Activated naive CD4-positive, alpha-beta T cell treated with anti-CD3 and anti-CD28 coated beads, Interleukin-2, amount 10 ng/mL, durations not matched to agents 7 days and 5 days (primary cell): ENCODE data around the gene DNAJB8.
A peak's percentile ranks its signal among the peaks of the same experiment; 100 is the strongest.

Experiments used
- CTCF ChIA-PET: fragments of 350-600 bp; sonication (Branson Sonifier 250); formaldehyde crosslinking; loops from one replicate; lab custom pipeline; 2021; ENCODE audit warnings: antibody characterized with exemption; lab: Charles Lee
- DNase-seq: peaks from one replicate; pipeline ENCODE4 v3.0.0-alpha.2; 2020
- H3K27ac Mint-ChIP-seq: one replicate; pipeline ENCODE4 v1.8.0; 2021; ENCODE audit warnings: mild to moderate bottlenecking, moderate library complexity, mixed read lengths
- H3K27me3 Mint-ChIP-seq: one replicate; pipeline ENCODE4 v1.8.0; 2021; ENCODE audit warnings: mild to moderate bottlenecking, mixed read lengths
- H3K36me3 Mint-ChIP-seq: one replicate; pipeline ENCODE4 v1.8.0; 2021; ENCODE audit warnings: mixed read lengths
- H3K4me1 Mint-ChIP-seq: one replicate; pipeline ENCODE4 v1.8.0; 2021; ENCODE audit warnings: mixed read lengths
- H3K4me3 Mint-ChIP-seq: one replicate; pipeline ENCODE4 v1.8.0; 2021; ENCODE audit warnings: mild to moderate bottlenecking, moderate library complexity, mixed read lengths
- H3K9me3 Mint-ChIP-seq: one replicate; pipeline ENCODE4 v1.8.0; 2021; ENCODE audit warnings: mixed read lengths

The DNAJB8 gene

GRCh38 chr3:128490915-128491690 lies 24.4 kb upstream of the DNAJB8 start:
- Mint-ChIP-seq H3K27me3 (peaks cover 100% of the 10 kb centered on the region), H3K9me3 (no peaks in the 10 kb centered on the region), H3K4me1 (peaks cover 22% of the 10 kb centered on the region), H3K27ac (peak overlapping the region; percentile 68), H3K36me3 (no peaks in the 10 kb centered on the region), H3K4me3 (no peak overlapping the region)
- CTCF ChIA-PET = interaction anchor here (1.2 to 3.6 kb wide), 2 partner anchors 64 to 115 kb away, joined by 3 to 19 read pairs; no protein-coding TSS in a partner anchor
- DNase-seq = peak; percentile 19

DNA sequence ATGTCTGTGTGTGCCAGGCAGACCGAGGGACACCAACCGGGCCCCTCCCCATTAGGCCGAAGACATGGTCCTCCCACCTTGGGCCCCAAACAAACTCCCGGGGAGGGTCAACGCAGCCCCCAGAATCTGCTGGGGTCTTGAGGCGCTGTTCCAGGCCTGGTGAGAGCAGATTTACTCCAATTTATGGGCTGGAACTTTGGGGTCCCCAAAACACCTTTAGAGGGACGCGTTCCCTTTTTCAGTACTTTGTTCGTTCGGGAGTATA lies 23.9 kb upstream of the DNAJB8 start:
- no peaks in the 10 kb centered on the region for H3K9me3 Mint-ChIP-seq
- CTCF ChIA-PET = interaction anchor here (1.2 to 3.6 kb wide), 2 partner anchors 64 to 116 kb away, joined by 3 to 19 read pairs; no protein-coding TSS in a partner anchor

GRCh38 chr3:128489927-128490649 lies 23.4 kb upstream of the DNAJB8 start:
- Mint-ChIP-seq H3K27me3 (peaks cover 100% of the 10 kb centered on the region), H3K27ac (peak overlapping the region; percentile 82), H3K9me3 (no peaks in the 10 kb centered on the region), H3K4me3 (peak overlapping the region; percentile 49), H3K36me3 (no peaks in the 10 kb centered on the region), H3K4me1 (peaks cover 23% of the 10 kb centered on the region)
- DNase-seq = peak; percentile 25
- CTCF ChIA-PET = interaction anchor here (1.2 to 3.6 kb wide), 2 partner anchors 63 to 116 kb away, joined by 3 to 19 read pairs; no protein-coding TSS in a partner anchor

More for the DNA sequence above, 23.9 kb upstream of the DNAJB8 start:
- H3K27ac Mint-ChIP-seq = peak overlapping the region; percentile 28
- no peak for DNase-seq
- peaks cover 23% of the 10 kb centered on the region for H3K4me1 Mint-ChIP-seq
- no peak overlapping the region for H3K4me3 Mint-ChIP-seq
- peaks cover 100% of the 10 kb centered on the region for H3K27me3 Mint-ChIP-seq
- H3K36me3 Mint-ChIP-seq = no peaks in the 10 kb centered on the region

DNA sequence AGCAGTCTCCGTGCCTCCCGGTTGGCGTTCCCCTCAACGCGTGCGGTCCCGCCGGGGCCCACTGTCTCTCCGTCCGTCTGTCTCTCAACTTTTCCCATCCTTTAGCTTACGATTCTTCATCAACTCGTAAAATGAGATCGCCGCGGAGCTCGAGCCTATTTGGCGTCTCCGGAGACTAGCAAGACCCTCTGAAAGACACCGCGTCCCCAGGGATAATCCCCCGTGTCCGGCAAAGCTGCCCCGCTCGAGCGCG lies 22.9 kb upstream of the DNAJB8 start:
- no peaks in the 10 kb centered on the region for H3K9me3 Mint-ChIP-seq
- H3K27me3 Mint-ChIP-seq = peaks cover 100% of the 10 kb centered on the region
- H3K4me3 Mint-ChIP-seq = peak overlapping the region; percentile 49
- H3K36me3 Mint-ChIP-seq = no peaks in the 10 kb centered on the region
- peak; percentile 26 for DNase-seq
- H3K27ac Mint-ChIP-seq = peak overlapping the region; percentile 82
- CTCF ChIA-PET = interaction anchor here (3.6 kb wide), 1 partner anchor 63 kb away, joined by 19 read pairs; no protein-coding TSS in a partner anchor
- peaks cover 23% of the 10 kb centered on the region for H3K4me1 Mint-ChIP-seq

DNA sequence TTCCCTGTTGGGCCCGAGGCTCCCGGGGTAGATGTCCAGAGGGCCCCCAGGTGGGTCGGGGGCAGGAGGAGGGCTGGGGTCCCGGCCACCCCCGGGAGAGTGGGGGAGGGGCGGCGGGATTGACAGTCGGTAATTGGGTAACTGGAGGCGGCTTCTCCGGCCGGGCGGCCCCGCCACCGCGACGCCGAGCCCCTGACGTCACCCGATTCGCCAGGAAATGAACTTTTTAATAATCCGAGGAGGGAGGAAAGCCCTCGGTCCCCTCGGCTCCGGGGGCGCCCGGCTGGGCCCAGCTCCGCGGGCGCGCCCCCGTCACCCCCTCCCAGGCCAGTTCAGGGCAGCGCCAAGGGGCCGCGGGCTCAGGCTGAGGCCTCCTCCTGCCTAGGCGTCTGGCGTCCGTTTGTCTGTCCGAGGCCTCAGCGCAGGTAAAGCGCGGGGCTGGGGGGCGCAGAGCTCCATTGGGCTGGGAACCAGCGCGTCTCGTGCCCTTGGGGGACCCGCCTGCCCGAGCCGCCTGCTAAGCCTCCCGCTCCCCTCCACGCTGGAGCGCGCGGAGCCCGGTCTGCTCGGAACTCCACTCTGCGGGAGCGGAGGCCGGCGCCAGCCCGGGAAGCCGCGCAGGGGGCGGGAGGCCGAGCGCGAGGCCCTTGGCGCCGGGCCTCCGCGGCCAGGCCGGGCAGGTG lies 22.4 kb upstream of the DNAJB8 start:
- peaks cover 100% of the 10 kb centered on the region for H3K27me3 Mint-ChIP-seq
- DNase-seq = peak; percentile 53
- no peaks in the 10 kb centered on the region for H3K36me3 Mint-ChIP-seq
- CTCF ChIA-PET = interaction anchor here (3.6 kb wide), 1 partner anchor 62 kb away, joined by 19 read pairs; no protein-coding TSS in a partner anchor
- H3K27ac Mint-ChIP-seq = no peak overlapping the region
- H3K4me3 Mint-ChIP-seq = no peak overlapping the region
- H3K4me1 Mint-ChIP-seq = peaks cover 23% of the 10 kb centered on the region
- H3K9me3 Mint-ChIP-seq = no peaks in the 10 kb centered on the region

- Mint-ChIP-seq H3K27ac (no peak overlapping the region), H3K27me3 (peaks cover 100% of the 10 kb centered on the region), H3K4me1 (peaks cover 25% of the 10 kb centered on the region), H3K4me3 (peak overlapping the region; percentile 43), H3K9me3 (no peaks in the 10 kb centered on the region), H3K36me3 (no peaks in the 10 kb centered on the region)
- CTCF ChIA-PET = no interaction called here
- no peak for DNase-seq
Observed at GRCh38 chr3:128488636-128488990, 21.9 kb upstream of the DNAJB8 start.

GRCh38 chr3:128487813-128488635 lies 21.3 kb upstream of the DNAJB8 start:
- H3K27ac Mint-ChIP-seq = no peak overlapping the region
- H3K4me3 Mint-ChIP-seq = no peak overlapping the region
- peaks cover 28% of the 10 kb centered on the region for H3K4me1 Mint-ChIP-seq
- H3K9me3 Mint-ChIP-seq = no peaks in the 10 kb centered on the region
- no peaks in the 10 kb centered on the region for H3K36me3 Mint-ChIP-seq
- peaks cover 100% of the 10 kb centered on the region for H3K27me3 Mint-ChIP-seq
- peak; percentile 42 for DNase-seq
- CTCF ChIA-PET = interaction anchor here (0.7 kb wide), 1 partner anchor 38 kb away, joined by 3 read pairs; no protein-coding TSS in a partner anchor

DNA sequence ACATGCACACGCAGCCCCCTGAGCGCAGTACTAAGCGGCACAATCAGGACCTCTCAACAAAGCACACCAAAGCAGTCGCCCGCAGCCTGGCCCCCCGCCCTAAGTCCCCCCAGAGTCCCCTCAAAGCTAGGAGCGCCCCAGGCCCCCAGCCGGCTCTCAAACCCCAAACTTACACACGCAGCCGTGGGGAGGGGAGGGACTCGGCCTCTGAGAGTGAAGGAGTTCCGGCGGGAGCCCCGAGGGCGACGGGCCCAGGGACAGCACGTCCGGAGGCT lies 20.8 kb upstream of the DNAJB8 start:
- H3K27me3 Mint-ChIP-seq = peaks cover 100% of the 10 kb centered on the region
- CTCF ChIA-PET = interaction anchor here (0.7 kb wide), 1 partner anchor 38 kb away, joined by 3 read pairs; no protein-coding TSS in a partner anchor
- no peaks in the 10 kb centered on the region for H3K9me3 Mint-ChIP-seq
- no peak for DNase-seq
- H3K36me3 Mint-ChIP-seq = no peaks in the 10 kb centered on the region
- H3K27ac Mint-ChIP-seq = no peak overlapping the region
- H3K4me3 Mint-ChIP-seq = peak overlapping the region; percentile 63
- H3K4me1 Mint-ChIP-seq = peaks cover 30% of the 10 kb centered on the region

GRCh38 chr3:128486681-128487537 lies 20.2 kb upstream of the DNAJB8 start:
- DNase-seq = peak; percentile 47
- CTCF ChIA-PET = interaction anchor here (1.4 kb wide), 1 partner anchor 61 kb away, joined by 4 read pairs; no protein-coding TSS in a partner anchor
- Mint-ChIP-seq H3K9me3 (no peaks in the 10 kb centered on the region), H3K27ac (no peak overlapping the region), H3K4me1 (peaks cover 28% of the 10 kb centered on the region), H3K4me3 (peak overlapping the region; percentile 63), H3K27me3 (peaks cover 100% of the 10 kb centered on the region), H3K36me3 (no peaks in the 10 kb centered on the region)

DNA sequence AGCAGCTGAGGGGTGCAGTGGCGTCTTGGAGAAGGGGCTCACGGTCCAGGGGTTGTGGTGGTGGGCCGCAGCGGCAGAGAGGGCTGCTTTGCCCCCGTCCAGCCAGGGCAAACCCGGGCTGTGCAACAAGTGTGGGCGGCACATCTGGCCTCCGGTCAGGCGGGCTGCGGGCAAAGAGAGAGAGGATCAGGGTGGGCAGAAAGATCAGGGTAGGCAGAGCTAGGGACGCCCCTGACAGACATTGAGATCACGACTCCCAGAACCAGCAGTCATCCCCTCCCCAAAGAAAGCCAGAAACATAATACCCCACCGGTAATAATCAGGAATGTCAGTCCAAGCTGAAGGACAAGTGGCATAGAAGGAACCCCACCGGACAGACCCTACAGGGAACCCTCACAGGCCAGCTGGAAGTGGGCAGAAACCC lies 19.5 kb upstream of the DNAJB8 start:
- CTCF ChIA-PET = interaction anchor here (1.4 kb wide), 1 partner anchor 60 kb away, joined by 4 read pairs; no protein-coding TSS in a partner anchor
- peak overlapping the region; percentile 63 for H3K4me3 Mint-ChIP-seq
- H3K27ac Mint-ChIP-seq = no peak overlapping the region
- H3K36me3 Mint-ChIP-seq = no peaks in the 10 kb centered on the region
- peaks cover 26% of the 10 kb centered on the region for H3K4me1 Mint-ChIP-seq
- H3K9me3 Mint-ChIP-seq = no peaks in the 10 kb centered on the region
- DNase-seq = no peak
- peaks cover 100% of the 10 kb centered on the region for H3K27me3 Mint-ChIP-seq

- Mint-ChIP-seq H3K27me3 (peaks cover 100% of the 10 kb centered on the region), H3K27ac (no peak overlapping the region), H3K4me3 (no peak overlapping the region), H3K9me3 (no peaks in the 10 kb centered on the region), H3K36me3 (no peaks in the 10 kb centered on the region), H3K4me1 (peaks cover 26% of the 10 kb centered on the region)
- CTCF ChIA-PET = interaction anchor here (1.4 kb wide), 1 partner anchor 60 kb away, joined by 4 read pairs; no protein-coding TSS in a partner anchor
- no peak for DNase-seq
Observed at GRCh38 chr3:128485282-128486204, 18.9 kb upstream of the DNAJB8 start.
